Liver (tissue), 9 donors: ENCODE measurements around the gene DPM2. TPM values are rescaled to one million over a fixed set of nuclear protein-coding genes. Genes with fewer than 3 reads are reported as not detected.

Experiments
- DNase-seq: peaks from one replicate; pipeline ENCODE4 v3.0.0-alpha.2; 2017; ENCODE audit warnings: low spot score
- H3K27ac ChIP-seq, 2 donors: one replicate each; pipeline ENCODE4 v1.7.0; 2013; ENCODE audit warnings: inconsistent platforms in 2 of 2, low read length in 2 of 2, control low read depth in 1 of 2, low read depth in 1 of 2, mild to moderate bottlenecking in 1 of 2
- H3K27me3 ChIP-seq, 4 donors: one replicate each; pipeline versions ENCODE4 v1.6.1 to v1.7.0; 2013; ENCODE audit warnings: low read length in 3 of 4, inconsistent platforms in 1 of 4, mild to moderate bottlenecking in 1 of 4, moderate library complexity in 1 of 4; ENCODE audit not compliant: control insufficient read depth in 4 of 4, insufficient read depth in 4 of 4
- H3K36me3 ChIP-seq, 4 donors: one replicate each; pipeline versions ENCODE4 v1.6.1 to v1.7.0; 2013; ENCODE audit warnings: low read length in 3 of 4, mild to moderate bottlenecking in 3 of 4, low read depth in 1 of 4, moderate library complexity in 1 of 4; ENCODE audit not compliant: control insufficient read depth in 4 of 4, insufficient read depth in 3 of 4
- H3K4me1 ChIP-seq, 4 donors: one replicate each; pipeline versions ENCODE4 v1.6.1 to v1.7.0; 2013; ENCODE audit warnings: low read length in 3 of 4, mild to moderate bottlenecking in 3 of 4, moderate library complexity in 1 of 4; ENCODE audit not compliant: control insufficient read depth in 4 of 4, insufficient read depth in 4 of 4
- H3K4me3 ChIP-seq, 3 donors: one replicate each; pipeline versions ENCODE4 v1.6.1 to v1.7.0; 2013; ENCODE audit warnings: low read length in 3 of 3, control low read depth in 1 of 3, low read depth in 1 of 3, mild to moderate bottlenecking in 1 of 3
- H3K9ac ChIP-seq, 2 donors: one replicate each; pipeline ENCODE4 v1.7.0; 2013; ENCODE audit warnings: low read length in 2 of 2, mild to moderate bottlenecking in 2 of 2, moderate library complexity in 2 of 2, control low read depth in 1 of 2, low read depth in 1 of 2
- H3K9me3 ChIP-seq, 4 donors: one replicate each; pipeline versions ENCODE4 v1.6.1 to v1.7.0; 2013; ENCODE audit warnings: low read length in 3 of 4; ENCODE audit not compliant: control insufficient read depth in 4 of 4
- CTCF ChIP-seq: fragments of 150-350 bp; IDR thresholded peaks from 2 replicates; pipeline ENCODE4 v1.5.1; 2017; ENCODE audit warnings: improper control_type of control experiment, low read depth, low read length; ENCODE audit not compliant: missing input control
- EGR1 ChIP-seq, 2 donors: IDR thresholded peaks; 2 replicates each; pipeline ENCODE4 v1.6.1; 2016 to 2018; ENCODE audit warnings: antibody characterized with exemption in 2 of 2, low read depth in 2 of 2
- FOXA1 ChIP-seq: IDR thresholded peaks from 2 replicates; pipeline ENCODE4 v1.6.1; 2016; ENCODE audit warnings: antibody characterized with exemption
- FOXA2 ChIP-seq: IDR thresholded peaks from 2 replicates; pipeline ENCODE4 v1.6.1; 2016; ENCODE audit warnings: antibody characterized with exemption
- GABPA ChIP-seq, 2 donors: IDR thresholded peaks in 1 of 2; conservative IDR thresholded peaks in 1 of 2; 2 replicates each; pipeline ENCODE4 v1.6.1; 2016; ENCODE audit warnings: antibody characterized with exemption in 2 of 2, mild to moderate bottlenecking in 1 of 2, moderate library complexity in 1 of 2
- HNF4G ChIP-seq: IDR thresholded peaks from 2 replicates; pipeline ENCODE4 v1.6.1; 2016; ENCODE audit warnings: antibody characterized with exemption
- JUND ChIP-seq, 2 donors: IDR thresholded peaks; 2 replicates each; pipeline ENCODE4 v1.6.1; 2016; ENCODE audit warnings: antibody characterized with exemption in 2 of 2
- NR2F2 ChIP-seq: IDR thresholded peaks from 2 replicates; pipeline ENCODE4 v1.6.1; 2016; ENCODE audit warnings: antibody characterized with exemption
- RAD21 ChIP-seq, 2 donors: IDR thresholded peaks; 2 replicates each; pipeline ENCODE4 v1.6.1; 2016; ENCODE audit warnings: antibody characterized with exemption in 2 of 2, mild to moderate bottlenecking in 2 of 2
- RXRA ChIP-seq, 2 donors: IDR thresholded peaks; 2 replicates each; pipeline ENCODE4 v1.6.1; 2017 to 2018; ENCODE audit warnings: antibody characterized with exemption in 2 of 2, mild to moderate bottlenecking in 1 of 2
- SP1 ChIP-seq: IDR thresholded peaks from 2 replicates; pipeline ENCODE4 v1.6.1; 2018; ENCODE audit warnings: antibody characterized with exemption, mild to moderate bottlenecking
- TAF1 ChIP-seq: conservative IDR thresholded peaks from 2 replicates; pipeline ENCODE4 v1.6.1; 2016; ENCODE audit warnings: antibody characterized with exemption, mild to moderate bottlenecking
- YY1 ChIP-seq: IDR thresholded peaks from 2 replicates; pipeline ENCODE4 v1.6.1; 2016; ENCODE audit warnings: antibody characterized with exemption, mild to moderate bottlenecking
- ZBTB33 ChIP-seq: IDR thresholded peaks from 2 replicates; pipeline ENCODE4 v1.6.1; 2016; ENCODE audit warnings: antibody characterized with exemption
- WGBS: extraction: QIAGEN DNeasy Blood & Tissue Kit; methylation state at CpG from one replicate; pipeline ENCODE4 v1.1.7; 2013; 5-methylcytosine and 5-hydroxymethylcytosine counted together
- polyA plus RNA-seq, 2 donors: library from polyadenylated mRNA; stranded (reverse) in 1 of 2; unstranded in 1 of 2; fragments of 200-250 nt in 1 of 2; fragments of >200 nt in 1 of 2; fragmentation: Nextera tagmentation in 1 of 2; extraction: Ambion mirVana in 1 of 2; gene quantifications; one replicate each; pipeline versions ENCODE4 v1.2.1 to v1.2.3, GENCODE V29; 2013 to 2015
- total RNA-seq, 2 donors: library from RNA; depleted of rRNA; stranded (reverse); fragments of >200 nt; gene quantifications; one replicate each; pipeline ENCODE4 v1.2.3, GENCODE V29; 2014
- TF ChIP-seq, protein P1 (sequence below): IDR thresholded peaks from 2 replicates; pipeline ENCODE4 v1.6.1; 2016; ENCODE audit warnings: antibody characterized with exemption
- TF ChIP-seq, protein P2 (sequence below): IDR thresholded peaks from 2 replicates; pipeline ENCODE4 v1.6.1; 2016; ENCODE audit warnings: antibody characterized with exemption, mild to moderate bottlenecking
- donor health status: healthy.
- donor health status: healthy.
- donor health status: healthy.
- donor health status: healthy.
- donor health status: healthy.

The DPM2 gene
- total and polyA plus RNA-seq, 4 donors, result 9.3 to 25.0 (median 22.0) TPM

- Histone ChIP-seq H3K9me3 (no peaks in the 10 kb centered on the region), H3K9ac (no peak overlapping the region), H3K27ac (peak overlapping the region in 1 of 2 donors; percentile 26), H3K4me1 (peaks cover 7 to 28% (median 15%) of the 10 kb centered on the region in 4 donors), H3K36me3 (no peaks in the 10 kb centered on the region), H3K27me3 (no peaks in the 10 kb centered on the region), H3K4me3 (no peak overlapping the region)
- WGBS, result 71% methylated on average over 5 of the region's 5 CpGs
- TF ChIP-seq RXRA (IDR thresholded peaks at IDR 0.05) (peak in 1 of 2 donors; percentile 11), NR2F2 (no peak), YY1 (no peak), JUND (IDR thresholded peaks at IDR 0.05) (no peak), GABPA (IDR thresholded peaks at IDR 0.05 in 1 of 2, conservative IDR thresholded peaks at IDR 0.05 in 1 of 2) (no peak)
- TF ChIP-seq, protein P1, sequence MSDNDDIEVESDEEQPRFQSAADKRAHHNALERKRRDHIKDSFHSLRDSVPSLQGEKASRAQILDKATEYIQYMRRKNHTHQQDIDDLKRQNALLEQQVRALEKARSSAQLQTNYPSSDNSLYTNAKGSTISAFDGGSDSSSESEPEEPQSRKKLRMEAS, result no peak
- TF ChIP-seq, protein P2, sequence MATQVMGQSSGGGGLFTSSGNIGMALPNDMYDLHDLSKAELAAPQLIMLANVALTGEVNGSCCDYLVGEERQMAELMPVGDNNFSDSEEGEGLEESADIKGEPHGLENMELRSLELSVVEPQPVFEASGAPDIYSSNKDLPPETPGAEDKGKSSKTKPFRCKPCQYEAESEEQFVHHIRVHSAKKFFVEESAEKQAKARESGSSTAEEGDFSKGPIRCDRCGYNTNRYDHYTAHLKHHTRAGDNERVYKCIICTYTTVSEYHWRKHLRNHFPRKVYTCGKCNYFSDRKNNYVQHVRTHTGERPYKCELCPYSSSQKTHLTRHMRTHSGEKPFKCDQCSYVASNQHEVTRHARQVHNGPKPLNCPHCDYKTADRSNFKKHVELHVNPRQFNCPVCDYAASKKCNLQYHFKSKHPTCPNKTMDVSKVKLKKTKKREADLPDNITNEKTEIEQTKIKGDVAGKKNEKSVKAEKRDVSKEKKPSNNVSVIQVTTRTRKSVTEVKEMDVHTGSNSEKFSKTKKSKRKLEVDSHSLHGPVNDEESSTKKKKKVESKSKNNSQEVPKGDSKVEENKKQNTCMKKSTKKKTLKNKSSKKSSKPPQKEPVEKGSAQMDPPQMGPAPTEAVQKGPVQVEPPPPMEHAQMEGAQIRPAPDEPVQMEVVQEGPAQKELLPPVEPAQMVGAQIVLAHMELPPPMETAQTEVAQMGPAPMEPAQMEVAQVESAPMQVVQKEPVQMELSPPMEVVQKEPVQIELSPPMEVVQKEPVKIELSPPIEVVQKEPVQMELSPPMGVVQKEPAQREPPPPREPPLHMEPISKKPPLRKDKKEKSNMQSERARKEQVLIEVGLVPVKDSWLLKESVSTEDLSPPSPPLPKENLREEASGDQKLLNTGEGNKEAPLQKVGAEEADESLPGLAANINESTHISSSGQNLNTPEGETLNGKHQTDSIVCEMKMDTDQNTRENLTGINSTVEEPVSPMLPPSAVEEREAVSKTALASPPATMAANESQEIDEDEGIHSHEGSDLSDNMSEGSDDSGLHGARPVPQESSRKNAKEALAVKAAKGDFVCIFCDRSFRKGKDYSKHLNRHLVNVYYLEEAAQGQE, result no peak
- peak; percentile 78 for DNase-seq
Observed at GRCh38 chr9:127915325-127915752, 22.3 kb downstream of the DPM2 start.

- Histone ChIP-seq H3K27ac (no peak overlapping the region), H3K27me3 (no peaks in the 10 kb centered on the region), H3K4me1 (peaks cover 7 to 28% (median 15%) of the 10 kb centered on the region in 4 donors), H3K4me3 (no peak overlapping the region), H3K36me3 (peaks cover 0 to 1% (median 0%) of the 10 kb centered on the region in 4 donors), H3K9ac (no peak overlapping the region), H3K9me3 (no peaks in the 10 kb centered on the region)
- 92% methylated on average over 11 of the region's 11 CpGs for WGBS
- no peak for DNase-seq
- no peak for TF ChIP-seq RXRA (IDR thresholded peaks at IDR 0.05)
- TF ChIP-seq CTCF, result no peak
- no peak for TF ChIP-seq NR2F2
- TF ChIP-seq, protein P1, result no peak
- TF ChIP-seq HNF4G, result no peak
- TF ChIP-seq EGR1 (IDR thresholded peaks at IDR 0.05; ENCODE audit: low read depth in 2 of 2), result no peak
- TF ChIP-seq, protein P2, result no peak
- TF ChIP-seq SP1, result no peak
- no peak for TF ChIP-seq YY1
- no peak for TF ChIP-seq ZBTB33
- TF ChIP-seq RAD21 (IDR thresholded peaks at IDR 0.05), result no peak
- no peak for TF ChIP-seq FOXA2
- TF ChIP-seq GABPA (IDR thresholded peaks at IDR 0.05 in 1 of 2, conservative IDR thresholded peaks at IDR 0.05 in 1 of 2), result no peak
- TF ChIP-seq TAF1, result no peak
- no peak for TF ChIP-seq JUND (IDR thresholded peaks at IDR 0.05)
- TF ChIP-seq FOXA1, result no peak
Observed at GRCh38 chr9:127913682-127914081, 24.0 kb downstream of the DPM2 start.
